GM12874 (cell line): ENCODE measurements around the gene WDR90.

Experiments
- TF ChIP-seq, protein P1 (sequence below): IDR thresholded peaks from 2 replicates; pipeline ENCODE4 v1.5.1; 2011; ENCODE audit warnings: low read depth, mild to moderate bottlenecking, control low read depth, low read length, moderate library complexity; ENCODE audit not compliant: insufficient read depth

Gene WDR90

DNA sequence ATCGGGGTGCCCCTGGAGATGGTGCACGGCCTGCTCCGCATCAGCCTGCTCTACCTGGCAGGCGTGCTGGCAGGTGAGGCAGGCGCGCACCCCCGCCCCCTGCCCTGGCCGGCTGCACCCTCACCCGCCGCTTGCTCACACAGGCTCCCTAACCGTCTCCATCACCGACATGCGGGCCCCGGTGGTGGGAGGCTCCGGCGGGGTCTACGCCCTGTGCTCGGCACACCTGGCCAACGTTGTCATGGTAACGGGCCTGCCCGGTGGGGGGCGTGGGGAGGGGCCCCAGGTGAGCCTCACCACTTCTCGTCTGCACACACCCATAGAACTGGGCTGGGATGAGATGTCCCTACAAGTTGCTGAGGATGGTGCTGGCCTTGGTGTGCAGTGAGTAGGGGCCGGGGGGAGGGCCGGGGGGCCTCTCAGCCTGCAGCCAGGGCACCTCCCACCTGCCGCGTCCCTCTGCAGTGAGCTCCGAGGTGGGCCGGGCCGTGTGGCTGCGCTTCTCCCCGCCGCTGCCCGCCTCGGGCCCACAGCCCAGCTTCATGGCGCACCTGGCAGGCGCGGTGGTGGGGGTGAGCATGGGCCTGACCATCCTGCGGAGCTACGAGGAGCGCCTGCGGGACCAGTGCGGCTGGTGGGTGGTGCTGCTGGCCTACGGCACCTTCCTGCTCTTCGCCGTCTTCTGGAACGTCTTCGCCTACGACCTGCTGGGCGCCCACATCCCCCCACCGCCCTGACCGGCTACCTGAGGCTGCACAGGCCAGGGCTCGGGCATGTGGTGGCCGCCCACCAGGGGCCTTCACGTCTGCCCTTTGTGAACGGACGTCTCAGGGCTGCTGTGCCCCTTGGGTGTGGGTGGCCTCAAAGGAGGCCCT, 28.4 kb downstream of the WDR90 start:
- TF ChIP-seq, protein P1, sequence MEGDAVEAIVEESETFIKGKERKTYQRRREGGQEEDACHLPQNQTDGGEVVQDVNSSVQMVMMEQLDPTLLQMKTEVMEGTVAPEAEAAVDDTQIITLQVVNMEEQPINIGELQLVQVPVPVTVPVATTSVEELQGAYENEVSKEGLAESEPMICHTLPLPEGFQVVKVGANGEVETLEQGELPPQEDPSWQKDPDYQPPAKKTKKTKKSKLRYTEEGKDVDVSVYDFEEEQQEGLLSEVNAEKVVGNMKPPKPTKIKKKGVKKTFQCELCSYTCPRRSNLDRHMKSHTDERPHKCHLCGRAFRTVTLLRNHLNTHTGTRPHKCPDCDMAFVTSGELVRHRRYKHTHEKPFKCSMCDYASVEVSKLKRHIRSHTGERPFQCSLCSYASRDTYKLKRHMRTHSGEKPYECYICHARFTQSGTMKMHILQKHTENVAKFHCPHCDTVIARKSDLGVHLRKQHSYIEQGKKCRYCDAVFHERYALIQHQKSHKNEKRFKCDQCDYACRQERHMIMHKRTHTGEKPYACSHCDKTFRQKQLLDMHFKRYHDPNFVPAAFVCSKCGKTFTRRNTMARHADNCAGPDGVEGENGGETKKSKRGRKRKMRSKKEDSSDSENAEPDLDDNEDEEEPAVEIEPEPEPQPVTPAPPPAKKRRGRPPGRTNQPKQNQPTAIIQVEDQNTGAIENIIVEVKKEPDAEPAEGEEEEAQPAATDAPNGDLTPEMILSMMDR, result no peak

DNA sequence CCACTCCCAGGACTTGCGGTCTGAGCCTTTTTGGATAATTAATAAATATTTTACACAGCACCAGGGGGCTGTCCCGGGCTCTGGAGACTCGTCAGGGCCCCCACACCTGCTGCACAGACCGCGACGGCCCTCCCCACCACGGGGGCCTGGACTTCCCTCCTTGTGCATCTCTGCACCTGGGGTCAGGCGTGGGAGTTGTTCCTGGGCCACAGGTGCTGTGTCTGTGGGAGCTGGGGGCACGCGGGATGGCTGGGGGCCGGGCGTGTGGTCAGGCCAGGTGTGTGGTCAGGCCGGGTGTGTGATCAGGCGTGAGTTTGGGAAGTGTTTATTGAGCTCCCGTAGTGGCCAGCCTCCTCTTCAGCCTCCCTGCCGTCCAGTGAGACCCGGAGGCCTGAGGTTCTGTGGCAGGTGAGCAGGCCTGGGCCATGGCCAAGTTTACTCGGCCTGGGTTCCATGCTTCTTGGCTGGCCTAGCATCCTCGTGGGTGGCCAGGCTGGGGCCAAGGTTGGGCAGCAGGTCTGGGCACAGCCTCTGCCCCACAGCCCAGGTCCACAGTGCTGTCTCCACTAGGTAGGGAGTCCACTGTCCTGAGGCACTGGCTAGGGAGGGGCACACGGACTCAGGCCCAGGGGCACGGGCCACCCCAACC, 29.2 kb downstream of the WDR90 start:
- TF ChIP-seq, protein P1, result no peak

DNA sequence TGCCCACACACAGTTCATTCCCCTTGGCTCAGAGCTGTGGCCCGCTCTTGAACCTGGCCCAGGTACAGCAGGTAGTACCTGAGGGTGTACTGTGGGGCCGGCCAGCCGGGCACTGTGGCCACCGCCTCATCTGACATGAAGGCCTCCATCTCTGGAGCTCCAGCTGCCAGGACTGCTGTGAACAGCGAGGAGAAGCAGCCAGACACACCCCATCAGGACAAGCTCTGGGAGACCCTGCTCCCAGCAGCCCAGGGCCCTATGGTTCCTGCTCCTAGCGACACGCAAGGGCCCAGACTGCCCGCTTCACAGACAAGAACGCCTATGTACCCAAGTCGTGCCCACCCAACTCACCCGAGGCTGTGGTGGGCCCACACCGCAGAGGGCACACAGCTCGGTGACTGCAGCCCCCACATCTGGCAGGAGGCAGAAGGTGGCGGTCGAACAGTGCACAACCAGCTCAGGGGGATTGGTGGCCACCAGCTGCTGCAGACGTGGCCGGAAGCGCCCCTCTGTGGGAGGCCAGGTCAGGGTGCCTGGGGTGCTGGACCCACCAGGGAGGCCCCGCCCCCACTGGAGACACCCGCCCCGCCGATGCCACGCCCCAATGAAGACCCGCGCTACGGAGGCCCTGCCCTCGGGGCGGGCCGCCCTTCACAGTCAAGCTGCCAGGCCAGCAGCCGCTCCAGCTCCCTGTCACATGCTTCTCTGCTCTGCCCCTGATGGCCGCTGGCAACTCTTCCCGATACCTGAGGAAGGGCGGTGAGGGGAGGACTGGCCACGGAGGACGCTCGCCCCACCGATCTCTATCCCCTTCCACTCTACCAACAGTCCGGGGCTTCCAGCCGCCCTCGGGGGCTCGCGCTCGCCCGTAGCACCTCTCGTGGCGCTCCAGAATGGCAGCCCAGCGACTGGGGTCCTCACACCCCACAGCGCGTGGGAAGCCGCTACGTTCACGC, 30.0 kb downstream of the WDR90 start:
- TF ChIP-seq, protein P1, result no peak

DNA sequence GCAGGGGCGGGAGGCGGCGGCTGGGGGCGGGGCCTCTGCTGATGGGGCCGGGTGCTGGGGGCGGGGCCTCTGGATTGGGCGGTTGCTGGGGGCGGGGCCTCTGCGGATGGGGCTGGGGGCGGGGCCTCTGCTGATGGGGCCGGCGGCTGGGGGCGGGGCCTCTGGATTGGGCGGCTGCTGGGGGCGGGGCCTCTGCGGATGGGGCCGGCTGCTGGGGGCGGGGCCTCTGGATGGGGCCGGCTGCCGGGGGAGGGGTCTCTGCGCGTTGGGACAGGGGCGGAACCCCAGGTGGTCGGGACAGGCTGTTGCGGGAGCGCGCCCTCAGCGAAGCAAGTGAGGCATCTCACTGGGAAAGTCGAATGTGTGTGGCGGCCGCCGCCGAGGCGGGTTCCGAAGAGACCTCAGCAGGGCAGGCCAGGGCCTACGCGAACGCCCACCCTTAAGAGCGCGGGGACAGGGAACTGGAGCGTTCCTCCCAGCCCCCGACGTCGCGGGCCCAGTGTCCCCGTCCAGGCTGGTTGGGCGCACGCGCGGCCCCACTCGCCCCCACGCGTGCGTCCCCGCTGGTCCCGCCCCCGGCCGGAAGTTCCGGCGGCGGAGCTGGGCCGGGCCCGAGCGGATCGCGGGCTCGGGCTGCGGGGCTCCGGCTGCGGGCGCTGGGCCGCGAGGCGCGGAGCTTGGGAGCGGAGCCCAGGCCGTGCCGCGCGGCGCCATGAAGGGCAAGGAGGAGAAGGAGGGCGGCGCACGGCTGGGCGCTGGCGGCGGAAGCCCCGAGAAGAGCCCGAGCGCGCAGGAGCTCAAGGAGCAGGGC, 30.9 kb downstream of the WDR90 start, which contains the start of gene STUB1:
Gene STUB1 (plus strand): TSS at position 597 of the 811 bp plus-strand sequence. CDS start 116 bp downstream, at position 713.
- TF ChIP-seq, protein P1, result no peak

DNA sequence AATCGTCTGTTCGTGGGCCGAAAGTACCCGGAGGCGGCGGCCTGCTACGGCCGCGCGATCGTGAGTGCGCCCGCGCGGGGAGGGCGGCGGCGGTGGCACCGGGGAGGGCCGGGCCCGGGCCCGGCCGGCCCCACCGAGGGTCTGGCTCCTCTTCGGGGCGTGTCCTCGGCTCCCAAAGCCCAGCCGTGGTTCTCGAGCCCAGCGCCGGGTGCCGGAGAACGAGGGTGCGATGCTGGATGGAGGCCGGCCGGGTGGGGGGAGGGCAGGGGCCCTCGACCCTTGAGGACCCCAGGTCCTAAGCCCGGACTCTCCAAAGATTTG, 31.4 kb downstream of the WDR90 start:
- TF ChIP-seq, protein P1, result no peak

DNA sequence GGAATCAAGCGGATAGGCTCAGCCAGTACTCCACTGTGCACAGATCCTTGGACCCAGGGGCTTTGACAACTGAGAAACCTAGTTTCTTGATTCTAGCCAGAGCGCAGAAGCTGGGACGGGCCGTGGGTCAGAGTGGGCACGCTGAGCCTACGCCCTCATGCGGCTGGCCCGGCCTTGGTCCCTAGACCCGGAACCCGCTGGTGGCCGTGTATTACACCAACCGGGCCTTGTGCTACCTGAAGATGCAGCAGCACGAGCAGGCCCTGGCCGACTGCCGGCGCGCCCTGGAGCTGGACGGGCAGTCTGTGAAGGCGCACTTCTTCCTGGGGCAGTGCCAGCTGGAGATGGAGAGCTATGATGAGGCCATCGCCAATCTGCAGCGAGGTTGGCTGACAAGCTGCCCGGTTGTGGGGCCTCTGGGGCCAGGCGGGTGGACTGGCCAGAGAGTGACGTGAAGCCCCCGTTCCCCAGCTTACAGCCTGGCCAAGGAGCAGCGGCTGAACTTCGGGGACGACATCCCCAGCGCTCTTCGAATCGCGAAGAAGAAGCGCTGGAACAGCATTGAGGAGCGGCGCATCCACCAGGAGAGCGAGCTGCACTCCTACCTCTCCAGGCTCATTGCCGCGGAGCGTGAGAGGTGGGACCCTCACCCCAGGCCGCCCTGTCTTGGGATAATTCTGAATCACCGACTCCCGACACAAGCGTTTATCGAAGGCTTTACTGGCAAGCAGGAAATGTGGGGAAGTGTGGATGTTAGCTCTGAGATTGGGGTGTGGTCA, 32.0 kb downstream of the WDR90 start:
- TF ChIP-seq, protein P1, result no peak
